Stimulated activated CD4-positive, alpha-beta T cell treated with anti-CD3 and anti-CD28 coated beads, Interleukin-1b, Interleukin-23, amount 100 ng/mL, for 24 hours (primary cell): ENCODE data around the gene CLDND2.
A peak's percentile ranks its signal among the peaks of the same experiment; 100 is the strongest.

ENCODE experiments used
- DNase-seq, 4 experiments: peaks; one replicate each; pipeline ENCODE4 v3.0.0-alpha.2; 2020; ENCODE audit warnings: low read depth in 4 of 4, low spot score in 1 of 4

Gene CLDND2

GRCh38 chr19:51382004-51382403, 13.2 kb upstream of the CLDND2 start:
- no peak for DNase-seq

DNA sequence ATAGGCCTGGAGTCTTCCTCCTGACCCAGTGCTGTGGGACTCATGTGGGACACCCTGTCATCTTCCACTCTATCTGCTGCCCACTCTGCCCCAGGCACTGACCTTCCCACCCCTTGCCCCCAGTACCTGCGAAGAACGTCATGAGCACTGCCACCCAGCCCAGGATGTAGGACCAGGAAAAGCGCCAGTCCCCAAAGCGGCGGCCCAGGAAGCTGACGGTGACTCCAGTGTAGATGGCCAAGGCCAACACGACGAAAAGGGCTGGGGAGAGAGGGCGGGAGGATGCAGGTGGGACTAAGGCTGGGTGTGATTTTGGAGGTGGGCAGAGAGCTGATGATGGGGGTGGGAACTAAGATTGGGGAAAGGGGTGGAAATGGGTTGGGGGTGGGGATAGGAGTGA, 11.6 kb upstream of the CLDND2 start:
- no peak for DNase-seq

- DNase-seq = no peak
Measured at GRCh38 chr19:51377422-51377821, 8.6 kb upstream of the CLDND2 start.

GRCh38 chr19:51375504-51376221, 6.9 kb upstream of the CLDND2 start:
- peak in 1 of 4 experiments; percentile 61 for DNase-seq

DNA sequence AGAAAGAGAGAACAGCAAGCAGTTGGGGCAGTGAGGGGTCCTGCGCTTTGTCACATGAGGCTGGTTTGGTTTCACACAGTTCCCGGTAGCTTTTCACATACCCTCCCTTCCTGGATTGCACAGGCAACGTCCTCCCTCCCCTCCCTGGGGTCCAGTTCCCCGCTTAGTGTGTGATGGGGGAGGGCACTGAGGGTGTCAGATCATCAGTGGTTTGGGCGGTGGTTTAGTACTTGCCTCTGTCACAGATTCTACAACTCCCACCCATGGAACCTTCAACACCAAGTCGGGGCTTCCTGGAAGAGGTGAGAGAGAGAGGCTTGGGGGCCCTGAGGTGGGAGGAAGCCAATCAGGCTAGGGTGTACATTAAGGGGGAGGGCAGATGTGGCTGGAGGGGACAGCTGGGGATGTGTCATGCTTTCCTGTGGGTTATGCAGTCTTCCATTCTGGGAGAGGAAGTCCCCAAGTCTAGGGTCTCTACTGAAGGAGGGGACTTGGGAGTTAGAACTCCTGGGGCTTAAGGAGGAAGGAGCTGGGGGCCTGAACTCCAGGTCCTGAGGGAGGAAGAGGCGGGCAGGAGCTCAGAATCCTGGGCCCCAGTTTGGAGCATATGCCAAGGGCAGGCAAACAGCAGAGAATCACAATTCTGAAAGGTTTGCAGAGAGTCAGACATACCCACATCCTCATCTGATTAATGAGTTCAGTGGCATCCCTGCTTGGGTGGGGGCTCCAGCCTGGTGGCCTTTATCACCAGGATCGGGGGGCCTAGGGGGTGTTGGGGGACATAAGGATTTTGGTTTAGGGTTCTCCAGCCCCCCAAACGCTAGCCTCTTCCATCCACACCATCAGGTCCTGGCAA, 4.1 kb upstream of the CLDND2 start, which contains the start of gene NKG7:
Gene NKG7 (minus strand): TSS at position 6 of the 856 bp plus-strand sequence. CDS start 119 bp downstream, outside the sequence.
- peak in 3 of 4 experiments; percentile 32 to 78 (median 47) for DNase-seq

GRCh38 chr19:51372021-51372648, 3.3 kb upstream of the CLDND2 start:
- no peak for DNase-seq

DNA sequence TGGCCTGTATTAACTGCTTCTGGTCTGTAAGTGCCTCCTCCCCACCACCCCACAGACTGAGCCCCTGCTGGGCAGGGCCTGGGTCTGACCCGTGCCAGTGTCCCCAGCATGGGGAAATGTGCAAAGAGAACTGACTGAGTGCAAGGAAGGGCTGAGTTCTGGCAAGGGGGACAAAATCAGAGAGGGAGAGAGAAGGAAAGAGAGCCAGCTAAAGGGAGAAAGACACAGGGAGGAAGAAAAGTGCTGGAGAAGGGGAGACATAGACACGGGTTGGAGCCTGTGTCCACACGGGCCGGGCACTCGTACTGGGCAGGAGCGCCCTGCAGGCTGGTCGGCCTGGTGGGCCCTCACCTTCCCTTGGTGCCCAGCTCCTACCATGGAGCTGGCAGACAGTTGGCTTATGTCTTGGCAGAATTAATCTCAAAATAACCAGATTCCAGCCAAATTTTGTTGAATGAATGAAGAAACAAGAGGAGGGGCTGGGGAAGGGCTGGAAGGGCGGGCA, 2.4 kb upstream of the CLDND2 start:
- DNase-seq = no peak

DNA sequence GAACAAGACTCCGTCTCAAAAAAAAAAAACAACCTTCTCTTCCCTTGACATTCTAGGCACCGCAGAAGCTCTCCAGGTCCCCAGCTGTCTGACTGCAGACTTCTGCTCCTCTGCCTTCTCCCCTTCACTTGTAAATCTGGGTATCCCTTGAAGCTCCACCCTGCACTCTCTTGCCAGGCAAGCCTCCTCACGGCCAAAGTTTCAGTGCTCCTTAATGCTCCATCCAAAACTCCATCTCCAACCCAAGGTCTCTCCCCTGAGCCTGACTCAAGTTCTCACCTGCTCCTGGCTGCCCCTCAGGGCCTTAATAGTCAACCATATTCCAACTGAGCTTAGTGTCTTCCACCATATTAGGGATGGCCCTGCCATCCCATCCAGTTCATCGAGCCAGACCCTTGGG, 1.4 kb upstream of the CLDND2 start:
- no peak for DNase-seq

DNA sequence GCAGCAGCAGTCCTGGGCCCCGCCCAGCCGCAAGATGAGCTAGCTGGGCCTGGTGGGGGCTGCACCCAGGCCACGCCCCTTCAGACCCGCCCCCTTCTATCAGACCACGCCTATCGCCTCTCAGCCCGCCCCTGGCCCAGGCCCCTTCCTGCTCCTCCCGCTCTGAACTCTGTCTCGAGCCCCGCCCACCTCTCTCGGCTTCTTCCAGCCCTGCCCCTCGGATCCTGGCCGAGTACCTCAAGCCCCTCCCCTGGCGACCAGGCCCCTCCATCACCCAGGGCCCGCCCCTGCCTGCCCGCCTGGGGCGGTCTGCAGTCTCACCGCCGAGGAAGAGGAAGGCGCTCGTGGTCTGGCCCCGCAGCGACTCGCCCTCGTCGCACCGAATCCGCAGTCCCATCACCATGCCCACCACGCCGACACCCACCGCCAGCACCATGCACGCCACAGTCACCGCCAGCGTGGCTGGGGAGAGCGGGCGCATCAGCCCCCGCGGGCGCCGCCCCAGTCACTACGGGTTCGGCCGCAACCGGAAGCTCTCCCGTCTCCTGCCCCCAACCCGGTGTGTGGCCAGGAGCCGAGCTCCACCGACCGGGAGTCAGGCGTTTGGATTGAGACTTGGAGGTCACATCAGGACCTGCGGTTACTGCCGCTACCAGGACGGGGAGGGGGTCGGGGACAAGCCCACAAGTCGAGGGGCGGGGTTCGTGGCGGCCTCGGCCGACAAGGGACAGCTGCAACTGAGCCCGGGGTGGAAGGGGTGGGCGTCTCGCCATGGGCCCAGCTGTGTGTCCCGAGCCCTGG, 1.0 kb downstream of the CLDND2 start:
- DNase-seq = peak; percentile 89 to 99 (median 97)

- DNase-seq = no peak
Measured at GRCh38 chr19:51367255-51367564, 1.6 kb downstream of the CLDND2 start.

DNA sequence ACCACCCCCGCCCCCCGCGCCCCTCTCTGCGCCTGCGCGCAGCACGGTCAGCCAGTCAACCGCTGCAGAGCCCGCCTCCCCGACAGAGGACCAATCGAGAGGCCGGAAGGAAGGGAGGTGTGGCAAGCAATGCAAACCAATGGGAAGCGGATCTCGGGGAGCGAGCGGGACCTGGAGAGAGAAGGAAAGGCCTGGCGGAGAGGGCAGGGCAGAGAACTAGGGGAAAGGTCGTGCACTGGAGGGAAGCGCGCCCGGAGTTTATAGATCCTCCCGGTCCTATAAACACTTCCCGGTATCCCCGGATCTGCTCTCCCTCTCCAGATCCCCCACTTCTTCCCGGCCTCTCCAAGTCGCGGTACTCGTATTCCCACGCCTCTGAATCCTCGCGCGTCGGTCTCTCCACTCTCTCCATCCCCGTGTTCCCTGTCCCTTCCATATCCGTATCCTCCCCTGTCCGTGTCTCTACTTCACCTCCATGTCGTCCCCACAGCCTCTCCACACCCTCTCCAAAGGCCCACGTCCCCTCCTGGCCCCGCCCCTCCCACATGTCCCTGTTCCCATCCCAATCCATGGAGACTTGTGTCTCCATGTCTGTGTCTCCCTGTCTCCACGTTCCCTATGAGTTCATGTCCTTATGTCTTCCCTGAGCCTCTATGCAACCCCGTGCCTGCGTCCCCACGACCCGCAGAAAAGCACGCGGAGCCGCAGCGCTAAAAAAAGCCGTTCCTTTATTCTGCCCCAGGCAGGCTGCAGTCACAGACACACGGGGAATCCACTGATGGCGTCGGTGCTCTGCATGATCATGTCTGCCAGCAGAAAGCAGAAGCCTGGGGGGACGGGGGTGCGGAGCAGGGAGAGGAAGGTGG, 2.2 kb downstream of the CLDND2 start:
- DNase-seq = peak; percentile 81 to 96 (median 86)

DNA sequence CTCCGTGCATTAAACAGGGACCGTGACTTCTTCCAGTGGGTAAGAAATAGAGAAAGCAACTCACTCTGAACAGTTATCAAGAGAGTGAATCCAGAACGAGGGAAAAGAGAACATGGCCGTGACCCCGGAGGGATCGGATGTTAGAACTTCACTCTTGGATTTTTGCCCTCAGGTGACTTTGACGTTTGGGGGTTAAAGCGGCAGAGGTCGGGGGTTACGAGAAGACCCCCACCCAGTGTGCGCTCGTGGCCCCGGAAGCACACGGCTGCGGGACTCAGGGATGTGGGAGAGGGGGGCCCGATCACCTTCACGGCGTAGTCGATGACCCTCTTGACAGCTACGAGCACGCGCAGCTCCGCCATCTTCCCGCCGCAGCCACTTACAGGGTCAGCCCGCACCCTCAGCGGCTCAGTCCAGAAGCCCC, 2.8 kb downstream of the CLDND2 start, which contains the start of gene ETFB:
Gene ETFB (minus strand): TSS at position 424 of the 424 bp plus-strand sequence. CDS start 62 bp downstream, at position 362.
- no peak for DNase-seq

GRCh38 chr19:51365211-51365964, 3.4 kb downstream of the CLDND2 start:
- DNase-seq = no peak

DNA sequence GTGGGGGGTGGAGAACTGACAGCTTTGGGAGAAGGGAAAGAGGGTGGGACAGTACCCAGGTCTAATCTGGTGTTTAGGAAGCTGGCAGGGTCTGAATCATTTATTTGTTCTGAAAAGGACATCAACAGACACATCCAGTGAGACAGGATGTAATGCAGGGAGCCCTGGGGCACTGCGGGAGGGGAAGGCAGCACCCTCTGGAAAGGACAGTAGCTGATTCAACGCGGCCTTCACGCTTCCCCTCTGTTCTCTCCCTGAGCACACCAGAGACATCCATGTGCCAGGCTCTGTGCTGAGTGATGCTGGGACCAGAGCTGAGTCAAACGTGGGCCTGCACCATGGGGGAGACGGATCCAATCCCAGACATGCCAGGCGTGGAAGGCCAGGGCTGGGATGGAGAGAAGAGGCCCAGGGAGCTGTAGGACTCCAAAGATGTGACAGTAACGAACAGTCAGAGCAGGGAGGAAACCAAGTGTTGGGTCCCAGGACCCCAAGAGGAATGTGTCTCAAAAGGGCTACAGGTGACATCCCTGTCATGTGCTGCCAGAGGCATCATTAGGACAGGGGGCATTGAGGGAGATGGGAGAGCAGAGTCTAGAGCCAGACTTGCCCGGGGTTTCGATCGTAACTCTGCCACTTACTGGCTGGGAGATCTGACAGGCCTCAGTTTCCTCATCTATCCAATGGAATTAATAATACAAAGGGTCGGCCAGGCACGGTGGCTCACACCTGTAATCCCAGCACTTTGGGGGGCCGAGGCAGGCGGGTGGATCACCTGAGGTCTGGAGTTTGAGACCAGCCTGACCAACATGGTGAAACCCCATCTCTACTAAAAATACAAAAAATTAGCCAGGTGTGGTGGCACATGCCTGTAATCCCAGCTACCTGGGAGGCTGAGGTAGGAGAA, 4.3 kb downstream of the CLDND2 start:
- no peak for DNase-seq

DNA sequence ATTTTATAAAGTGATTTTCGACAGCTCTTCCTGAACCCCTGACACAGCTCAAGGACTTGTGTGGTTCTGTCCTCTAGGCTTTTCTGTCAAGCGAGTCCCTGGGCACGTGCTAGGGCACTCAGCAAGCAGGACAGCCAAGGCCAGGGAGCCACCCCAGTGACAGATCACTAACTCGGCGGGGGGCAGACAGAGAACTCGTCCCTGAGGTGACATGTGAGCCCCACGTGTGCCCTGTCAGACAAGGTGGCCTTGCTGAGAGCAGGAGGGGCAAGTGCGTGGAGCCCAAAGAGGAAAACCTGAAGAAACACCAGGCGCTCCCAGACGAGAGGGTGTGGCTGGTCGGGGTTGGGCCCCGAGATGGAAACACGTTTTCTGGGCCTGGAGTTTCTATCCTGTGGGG, 7.6 kb downstream of the CLDND2 start:
- DNase-seq = no peak

- no peak for DNase-seq
Measured at GRCh38 chr19:51359294-51359693, 9.5 kb downstream of the CLDND2 start.

DNA sequence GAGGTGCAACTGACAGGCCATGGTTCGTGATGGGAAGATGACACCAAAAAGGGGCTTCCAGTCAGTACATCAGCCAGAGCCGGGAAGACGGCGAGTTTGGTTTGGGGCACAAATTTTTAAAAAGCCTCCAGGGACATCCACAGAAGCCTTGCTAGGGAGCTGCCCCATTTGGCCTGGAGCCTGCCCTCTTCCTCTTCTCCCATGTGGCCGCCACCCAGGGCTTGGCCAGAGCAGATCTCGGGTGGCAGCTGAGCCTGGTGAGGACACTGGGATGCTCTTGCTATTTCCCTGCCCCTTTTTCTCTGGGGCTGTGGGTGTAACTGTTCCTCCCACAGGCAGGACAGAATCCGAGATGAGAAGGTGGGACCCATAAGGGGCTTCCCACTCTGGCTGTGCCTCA, 10.9 kb downstream of the CLDND2 start:
- no peak for DNase-seq

DNA sequence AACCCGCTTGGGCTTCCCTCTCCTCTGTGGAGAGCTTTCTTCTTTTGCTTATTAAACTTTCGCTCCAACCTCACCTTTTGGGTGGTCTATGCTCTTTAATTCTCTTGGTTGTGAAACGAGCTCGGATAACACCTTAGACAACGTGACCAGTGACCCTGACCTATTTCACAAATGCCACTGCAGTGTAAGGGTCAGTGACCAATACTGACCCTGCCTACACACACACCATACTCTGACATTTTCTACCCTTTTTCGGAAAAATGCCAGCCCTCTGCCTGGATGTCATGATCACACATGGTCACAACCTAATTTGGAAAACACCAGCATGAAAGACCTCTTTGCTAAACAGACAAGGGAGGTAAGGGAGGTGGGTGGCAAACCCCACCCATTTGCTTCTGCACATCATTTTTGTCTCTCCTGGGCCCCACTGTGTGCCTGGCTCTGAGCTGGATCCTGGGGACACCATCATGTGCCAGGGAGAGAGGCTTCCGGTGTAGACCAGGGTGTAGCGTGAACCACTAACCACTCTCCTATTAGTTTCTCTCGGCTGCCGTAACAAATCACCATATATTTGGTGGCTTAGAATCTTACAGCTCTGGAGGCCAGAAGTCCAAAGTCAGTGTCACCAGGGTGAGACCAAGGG, 12.5 kb downstream of the CLDND2 start:
- DNase-seq = no peak
